Activated T-cell treated with anti-CD3 and anti-CD28 coated beads, Interleukin-2, amount 50 U/mL, for 24 hours (primary cell): ENCODE measurements around the gene TSPAN4.

Source experiments
- DNase-seq: peaks from one replicate; pipeline ENCODE4 v3.0.0-alpha.2; 2020
- H3K27ac Mint-ChIP-seq: 2 replicates; pipeline ENCODE4 v1.8.0; 2020; ENCODE audit warnings: mild to moderate bottlenecking, mixed read lengths
- H3K27me3 Mint-ChIP-seq: 2 replicates; pipeline ENCODE4 v1.8.0; 2020; ENCODE audit warnings: mixed read lengths
- H3K36me3 Mint-ChIP-seq: 2 replicates; pipeline ENCODE4 v1.8.0; 2020; ENCODE audit warnings: low read depth, mixed read lengths
- H3K4me1 Mint-ChIP-seq: 2 replicates; pipeline ENCODE4 v1.8.0; 2020; ENCODE audit warnings: low read depth, mixed read lengths
- H3K4me3 Mint-ChIP-seq: 2 replicates; pipeline ENCODE4 v1.8.0; 2020; ENCODE audit warnings: mild to moderate bottlenecking, moderate library complexity, mixed read lengths
- H3K9me3 Mint-ChIP-seq: 2 replicates; pipeline ENCODE4 v1.8.0; 2020; ENCODE audit warnings: mixed read lengths

The TSPAN4 gene

DNA sequence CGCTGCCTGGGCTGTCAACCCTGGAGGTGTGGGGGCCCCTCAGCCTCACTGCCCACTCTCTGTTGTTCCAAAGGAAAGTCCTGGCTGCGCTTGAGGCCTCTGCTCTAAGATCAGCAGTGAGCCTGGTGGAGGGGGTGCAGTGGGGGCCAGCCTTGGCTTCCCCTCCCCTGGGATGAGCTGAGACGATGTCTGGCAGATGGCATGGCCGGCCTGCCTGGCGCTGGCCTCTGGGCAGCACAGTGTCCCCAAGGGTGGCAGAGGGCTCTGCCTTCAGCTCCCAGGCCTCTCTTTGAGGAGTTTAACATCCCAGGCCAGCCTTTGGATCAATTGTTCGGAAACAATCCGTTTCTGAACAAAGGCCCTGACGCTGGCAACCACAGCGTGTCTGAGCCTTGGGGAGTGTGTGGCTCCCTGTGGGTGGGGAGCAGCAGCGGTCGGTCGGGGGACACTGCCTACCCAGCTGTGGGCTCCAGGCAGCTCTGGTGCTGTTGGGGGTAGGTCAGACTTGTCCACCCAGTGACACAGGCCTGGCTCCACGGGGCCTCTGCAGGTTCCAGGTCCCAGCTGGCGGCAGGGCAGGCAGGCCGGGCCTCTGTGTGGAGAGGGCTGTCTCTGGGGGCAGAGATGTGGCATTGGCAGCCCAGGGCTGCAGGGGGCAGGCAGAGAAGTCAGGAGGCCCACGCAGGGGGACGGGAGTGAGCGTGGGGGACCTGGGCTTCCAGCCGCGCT, 12.1 kb downstream of the TSPAN4 start:
- H3K36me3 Mint-ChIP-seq, result no peaks in the 10 kb centered on the region
- peaks cover 5% of the 10 kb centered on the region for H3K27me3 Mint-ChIP-seq
- no peaks in the 10 kb centered on the region for H3K9me3 Mint-ChIP-seq
- no peak overlapping the region for H3K4me3 Mint-ChIP-seq
- no peak for DNase-seq
- peaks cover 1% of the 10 kb centered on the region for H3K4me1 Mint-ChIP-seq
- no peak overlapping the region for H3K27ac Mint-ChIP-seq

DNA sequence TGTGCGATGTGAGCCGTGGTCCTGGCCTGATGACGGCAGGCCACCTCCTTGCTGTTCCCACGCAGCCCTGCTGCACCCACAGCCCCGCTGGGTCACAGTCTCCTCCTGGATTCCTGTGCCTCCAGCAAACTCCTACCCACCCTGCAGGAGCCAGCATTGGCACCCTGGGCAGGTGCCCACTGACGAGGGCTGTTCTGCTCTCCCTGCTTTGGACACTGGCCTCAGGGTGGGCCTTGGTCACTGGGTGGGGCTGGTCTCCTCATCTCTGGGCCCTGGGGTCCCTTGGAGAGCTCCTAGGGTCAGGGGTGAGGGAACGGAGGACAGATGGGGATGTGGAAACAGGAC, 12.7 kb downstream of the TSPAN4 start:
- H3K4me1 Mint-ChIP-seq, result peaks cover 1% of the 10 kb centered on the region
- H3K36me3 Mint-ChIP-seq, result no peaks in the 10 kb centered on the region
- H3K27me3 Mint-ChIP-seq, result peaks cover 5% of the 10 kb centered on the region
- H3K4me3 Mint-ChIP-seq, result no peak overlapping the region
- DNase-seq, result no peak
- H3K27ac Mint-ChIP-seq, result no peak overlapping the region
- no peaks in the 10 kb centered on the region for H3K9me3 Mint-ChIP-seq

DNA sequence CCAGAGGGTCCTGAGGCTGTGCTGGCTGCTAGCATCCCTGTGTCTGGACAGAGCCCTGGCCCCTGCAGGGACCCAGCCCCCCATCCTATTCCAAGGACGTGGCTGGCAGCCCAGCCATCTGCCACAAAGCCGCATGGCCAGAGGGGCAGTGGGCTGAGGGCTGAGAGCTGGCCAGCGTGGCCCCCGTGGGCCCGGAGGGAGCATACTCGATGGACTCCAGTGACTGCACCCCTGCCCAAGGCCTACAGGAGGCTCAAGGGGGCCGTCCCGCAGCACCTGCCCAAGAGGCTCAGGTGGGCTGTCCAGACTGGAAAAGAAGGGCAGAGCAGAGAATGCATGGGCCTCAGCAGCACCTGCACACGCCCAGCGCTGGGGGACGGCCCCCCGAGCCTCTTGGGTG, 13.1 kb downstream of the TSPAN4 start:
- Mint-ChIP-seq H3K4me1 (peaks cover 1% of the 10 kb centered on the region), H3K4me3 (no peak overlapping the region), H3K27me3 (peaks cover 5% of the 10 kb centered on the region), H3K27ac (no peak overlapping the region), H3K9me3 (no peaks in the 10 kb centered on the region), H3K36me3 (no peaks in the 10 kb centered on the region)
- DNase-seq, result no peak

DNA sequence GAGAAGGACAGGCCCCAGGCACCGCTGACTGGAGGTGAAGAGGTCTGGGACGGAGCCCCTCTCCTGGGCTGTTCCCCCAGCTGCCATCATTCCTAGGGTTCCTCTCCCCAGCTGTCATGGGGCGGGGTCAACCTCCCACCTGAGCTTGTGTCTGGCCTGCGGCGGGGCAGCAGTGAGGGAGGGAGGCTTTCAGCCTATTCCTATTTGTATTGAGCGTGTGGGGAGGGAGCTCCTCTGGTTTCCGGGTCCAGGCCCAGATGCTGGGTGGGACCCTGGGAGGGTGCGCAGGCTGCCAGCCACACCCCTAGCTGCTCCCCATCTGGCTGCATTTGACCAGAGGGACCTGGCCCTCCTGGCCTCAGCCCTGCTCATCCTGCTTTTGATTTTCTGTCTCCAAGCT, 13.7 kb downstream of the TSPAN4 start:
- Mint-ChIP-seq H3K4me3 (no peak overlapping the region), H3K9me3 (no peaks in the 10 kb centered on the region), H3K4me1 (peaks cover 1% of the 10 kb centered on the region), H3K27me3 (no peaks in the 10 kb centered on the region), H3K36me3 (no peaks in the 10 kb centered on the region), H3K27ac (no peak overlapping the region)
- DNase-seq, result no peak

DNA sequence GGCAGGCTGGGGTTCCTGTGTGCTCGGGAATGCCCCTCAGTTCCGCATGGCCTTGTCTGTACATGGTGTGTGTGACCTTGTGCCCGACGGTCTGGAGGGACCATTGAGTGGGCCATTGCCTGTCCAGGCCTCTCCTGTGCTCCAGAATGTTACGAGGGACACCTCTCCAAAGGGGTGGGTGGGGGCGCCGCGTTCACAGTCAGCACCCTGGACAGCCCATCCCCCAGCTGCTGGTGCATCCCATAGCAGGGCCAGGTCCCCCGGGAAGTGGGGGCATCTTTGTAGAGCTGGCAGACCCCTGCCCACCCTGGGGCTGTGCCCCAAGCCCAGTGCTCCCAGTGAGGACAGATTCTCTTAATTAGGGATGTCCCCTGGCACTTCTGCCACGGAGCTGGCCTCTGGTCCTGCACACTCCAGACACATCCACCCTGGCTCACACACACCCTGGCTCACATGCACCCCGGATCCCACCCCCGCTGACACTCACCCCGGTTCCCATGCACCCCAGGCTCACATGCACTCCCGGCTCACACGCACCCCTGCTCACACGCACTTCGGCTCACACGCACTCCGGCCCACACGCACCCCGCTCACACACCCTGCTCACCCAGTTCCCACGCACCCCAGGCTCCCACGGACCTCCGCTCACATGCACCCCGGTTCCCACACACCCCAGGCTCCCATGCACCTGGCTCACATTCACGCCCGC, 15.6 kb downstream of the TSPAN4 start:
- peaks cover 1% of the 10 kb centered on the region for H3K4me1 Mint-ChIP-seq
- H3K4me3 Mint-ChIP-seq, result no peak overlapping the region
- no peaks in the 10 kb centered on the region for H3K36me3 Mint-ChIP-seq
- no peak overlapping the region for H3K27ac Mint-ChIP-seq
- no peaks in the 10 kb centered on the region for H3K27me3 Mint-ChIP-seq
- DNase-seq, result no peak
- H3K9me3 Mint-ChIP-seq, result no peaks in the 10 kb centered on the region

DNA sequence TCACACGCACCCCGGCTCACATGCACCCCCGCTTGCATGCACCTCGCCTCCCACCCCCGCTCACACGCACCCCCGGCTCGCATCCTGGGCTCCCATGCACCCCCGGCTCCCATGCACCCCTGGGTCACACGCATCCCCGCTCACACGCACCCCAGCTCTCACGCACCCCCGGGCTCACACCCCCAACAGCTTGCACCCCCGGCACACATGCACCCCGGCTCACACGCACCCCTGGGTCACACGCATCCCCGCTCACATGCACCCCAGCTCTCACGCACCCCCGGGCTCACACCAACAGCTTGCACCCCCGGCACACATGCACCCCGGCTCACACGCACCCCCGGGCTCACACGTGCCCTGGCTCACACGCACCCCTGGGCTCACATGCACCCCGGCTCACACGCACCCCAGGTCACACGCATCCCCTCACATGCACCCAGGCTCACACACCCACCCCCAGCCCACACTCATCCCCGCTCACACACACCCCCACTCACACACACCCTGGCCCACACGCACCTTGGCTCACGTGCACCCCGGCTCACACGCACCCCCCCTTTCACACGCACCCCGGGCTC, 16.2 kb downstream of the TSPAN4 start:
- Mint-ChIP-seq H3K27me3 (no peaks in the 10 kb centered on the region), H3K4me1 (peaks cover 1% of the 10 kb centered on the region), H3K36me3 (no peaks in the 10 kb centered on the region), H3K9me3 (no peaks in the 10 kb centered on the region), H3K27ac (no peak overlapping the region), H3K4me3 (no peak overlapping the region)
- DNase-seq, result no peak

DNA sequence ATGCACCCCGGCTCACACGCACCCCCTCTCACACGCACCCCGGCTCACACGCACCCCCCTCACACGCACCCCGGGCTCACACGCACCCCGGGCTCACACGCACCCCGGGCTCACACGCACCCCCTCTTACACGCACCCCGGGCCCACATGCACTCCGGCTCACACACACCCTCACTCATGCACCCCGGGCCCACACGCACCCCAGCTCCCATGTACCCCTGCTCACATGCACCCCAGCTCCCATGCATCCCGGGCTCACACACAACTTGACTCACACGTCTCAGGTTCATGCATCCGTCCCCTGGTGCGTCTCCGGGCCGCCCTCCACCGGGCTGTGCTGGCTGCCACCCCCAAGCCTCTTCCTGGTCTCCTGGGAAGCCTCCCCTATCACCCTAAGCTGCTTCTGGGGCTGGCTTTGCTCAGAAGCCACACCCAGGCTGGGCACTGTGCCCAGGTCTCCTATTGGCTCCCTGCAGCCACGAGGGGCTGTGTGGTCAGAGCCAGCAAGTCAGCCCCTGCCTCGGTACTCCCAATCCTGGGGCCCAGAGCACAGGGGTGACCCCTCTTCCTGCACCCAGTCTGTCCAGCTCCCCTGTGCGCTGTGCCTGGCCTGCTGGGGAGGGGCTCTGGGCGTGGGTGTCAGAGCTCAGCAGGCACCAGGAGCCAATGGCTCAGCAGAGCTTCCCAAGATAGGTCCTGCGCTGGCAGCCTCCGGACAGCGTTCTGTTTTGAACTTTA, 16.9 kb downstream of the TSPAN4 start:
- Mint-ChIP-seq H3K4me1 (peaks cover 1% of the 10 kb centered on the region), H3K9me3 (no peaks in the 10 kb centered on the region), H3K36me3 (no peaks in the 10 kb centered on the region), H3K4me3 (no peak overlapping the region), H3K27me3 (no peaks in the 10 kb centered on the region), H3K27ac (no peak overlapping the region)
- no peak for DNase-seq

DNA sequence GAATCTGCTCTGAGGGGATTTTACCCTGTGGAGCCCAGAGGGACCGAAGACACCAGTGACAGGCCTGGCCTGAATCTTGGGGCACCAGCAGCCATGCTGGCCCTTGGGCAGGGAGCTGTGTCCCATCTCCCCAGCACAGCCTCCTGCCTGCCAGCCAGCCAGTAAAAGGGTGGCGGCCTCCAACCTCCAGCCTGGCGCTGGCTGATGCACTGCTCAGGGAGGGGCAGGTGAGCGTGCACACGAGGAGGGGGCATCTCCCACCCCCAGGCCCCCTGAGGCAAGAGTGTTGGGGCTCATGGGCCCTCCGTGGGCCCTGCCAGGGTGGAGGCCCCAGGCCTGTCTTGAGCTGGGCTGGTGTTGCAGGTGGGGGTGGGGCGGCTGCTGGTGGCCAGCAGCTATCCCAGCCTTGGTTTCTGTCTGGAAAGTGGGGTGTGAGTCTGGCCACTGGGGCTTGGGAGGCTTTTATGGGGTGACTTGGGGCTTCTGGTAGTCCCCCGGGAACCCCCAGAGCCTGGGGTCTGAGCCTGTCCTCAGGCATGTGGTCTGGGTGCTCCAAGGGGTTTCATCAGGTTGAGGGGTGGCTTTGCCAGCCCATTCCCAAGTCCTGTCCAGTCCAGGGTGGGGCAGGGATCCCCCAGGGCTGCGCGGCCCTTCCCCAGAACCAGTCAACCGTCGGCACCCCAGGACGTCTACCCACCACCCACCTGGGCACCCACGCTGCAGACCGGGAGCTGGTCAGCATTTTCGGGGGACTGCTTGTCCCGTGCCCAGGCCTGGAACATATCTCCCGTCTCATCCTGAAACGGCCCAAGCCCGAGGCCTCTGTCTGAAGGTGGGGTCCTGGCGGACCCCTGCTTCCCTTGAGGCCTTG, 17.8 kb downstream of the TSPAN4 start:
- Mint-ChIP-seq H3K27me3 (no peaks in the 10 kb centered on the region), H3K27ac (peak overlapping the region; percentile 22), H3K36me3 (no peaks in the 10 kb centered on the region), H3K9me3 (no peaks in the 10 kb centered on the region), H3K4me3 (no peak overlapping the region), H3K4me1 (peaks cover 1% of the 10 kb centered on the region)
- no peak for DNase-seq

DNA sequence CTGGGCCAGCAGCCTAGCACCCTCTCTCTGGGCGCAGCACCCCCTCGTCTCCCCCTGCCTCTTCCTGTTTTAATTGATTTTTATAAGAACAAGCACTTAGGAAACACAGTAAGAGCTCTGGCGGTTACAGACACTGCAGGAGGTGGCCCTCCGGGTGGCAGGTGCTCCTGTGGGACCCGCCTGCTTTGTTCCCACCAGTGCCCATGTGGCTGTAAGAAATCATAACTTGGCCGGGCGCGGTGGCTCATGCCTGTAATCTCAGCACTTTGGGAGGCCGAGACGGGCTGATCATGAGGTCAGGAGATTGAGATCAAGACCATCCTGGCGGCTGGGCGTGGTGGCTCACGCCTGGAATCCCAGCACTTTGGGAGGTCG, 18.4 kb downstream of the TSPAN4 start:
- DNase-seq, result no peak
- Mint-ChIP-seq H3K27me3 (no peaks in the 10 kb centered on the region), H3K9me3 (no peaks in the 10 kb centered on the region), H3K4me1 (peaks cover 1% of the 10 kb centered on the region), H3K27ac (peak overlapping the region; percentile 57), H3K4me3 (no peak overlapping the region), H3K36me3 (peaks cover 3% of the 10 kb centered on the region)

DNA sequence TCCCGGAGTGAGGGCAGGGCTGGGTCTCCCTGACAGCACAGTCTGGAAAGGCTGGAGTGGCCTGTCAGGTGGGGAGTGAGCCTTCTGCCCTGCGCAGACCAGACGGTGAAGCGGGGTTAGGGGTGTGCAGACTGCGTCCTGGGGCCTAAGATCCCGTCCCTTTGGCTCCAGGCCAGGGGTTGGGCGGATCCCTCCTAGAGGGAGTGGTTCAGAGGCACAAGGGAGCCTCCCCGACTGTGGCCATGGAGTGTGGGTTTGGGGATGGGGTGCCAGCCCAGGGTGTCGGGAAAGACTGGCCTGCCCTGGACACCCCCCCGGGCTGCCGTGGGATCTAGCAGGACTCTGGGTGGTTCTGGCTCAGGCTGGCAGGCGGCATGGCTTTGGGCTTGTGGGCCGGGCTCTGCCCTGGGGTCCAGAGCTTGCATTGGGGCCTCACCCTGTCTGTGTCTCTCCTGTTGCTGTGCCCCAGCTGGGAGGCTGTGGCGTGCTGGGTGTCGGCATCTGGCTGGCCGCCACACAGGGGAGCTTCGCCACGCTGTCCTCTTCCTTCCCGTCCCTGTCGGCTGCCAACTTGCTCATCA, 19.5 kb downstream of the TSPAN4 start:
- DNase-seq, result no peak
- Mint-ChIP-seq H3K27me3 (no peaks in the 10 kb centered on the region), H3K36me3 (peaks cover 3% of the 10 kb centered on the region), H3K27ac (no peak overlapping the region), H3K4me3 (no peak overlapping the region), H3K9me3 (no peaks in the 10 kb centered on the region), H3K4me1 (no peaks in the 10 kb centered on the region)

DNA sequence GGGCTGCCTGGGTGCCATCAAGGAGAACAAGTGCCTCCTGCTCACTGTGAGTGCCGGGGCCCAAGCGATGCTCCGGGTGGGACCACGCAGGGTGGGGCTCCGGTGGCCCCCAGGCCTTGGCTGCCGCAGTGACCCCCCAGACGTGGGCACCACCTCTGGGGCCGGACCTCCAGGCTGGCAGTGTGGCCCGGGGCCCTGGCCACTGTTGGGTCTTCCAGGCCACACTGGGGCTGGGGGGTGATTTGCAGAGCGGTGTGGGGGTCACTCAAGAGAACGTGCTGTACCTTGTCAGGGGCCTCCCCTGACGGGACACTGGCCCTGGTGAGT, 20.0 kb downstream of the TSPAN4 start:
- Mint-ChIP-seq H3K4me3 (no peak overlapping the region), H3K27ac (no peak overlapping the region), H3K27me3 (no peaks in the 10 kb centered on the region), H3K9me3 (no peaks in the 10 kb centered on the region), H3K4me1 (no peaks in the 10 kb centered on the region), H3K36me3 (peaks cover 3% of the 10 kb centered on the region)
- no peak for DNase-seq

DNA sequence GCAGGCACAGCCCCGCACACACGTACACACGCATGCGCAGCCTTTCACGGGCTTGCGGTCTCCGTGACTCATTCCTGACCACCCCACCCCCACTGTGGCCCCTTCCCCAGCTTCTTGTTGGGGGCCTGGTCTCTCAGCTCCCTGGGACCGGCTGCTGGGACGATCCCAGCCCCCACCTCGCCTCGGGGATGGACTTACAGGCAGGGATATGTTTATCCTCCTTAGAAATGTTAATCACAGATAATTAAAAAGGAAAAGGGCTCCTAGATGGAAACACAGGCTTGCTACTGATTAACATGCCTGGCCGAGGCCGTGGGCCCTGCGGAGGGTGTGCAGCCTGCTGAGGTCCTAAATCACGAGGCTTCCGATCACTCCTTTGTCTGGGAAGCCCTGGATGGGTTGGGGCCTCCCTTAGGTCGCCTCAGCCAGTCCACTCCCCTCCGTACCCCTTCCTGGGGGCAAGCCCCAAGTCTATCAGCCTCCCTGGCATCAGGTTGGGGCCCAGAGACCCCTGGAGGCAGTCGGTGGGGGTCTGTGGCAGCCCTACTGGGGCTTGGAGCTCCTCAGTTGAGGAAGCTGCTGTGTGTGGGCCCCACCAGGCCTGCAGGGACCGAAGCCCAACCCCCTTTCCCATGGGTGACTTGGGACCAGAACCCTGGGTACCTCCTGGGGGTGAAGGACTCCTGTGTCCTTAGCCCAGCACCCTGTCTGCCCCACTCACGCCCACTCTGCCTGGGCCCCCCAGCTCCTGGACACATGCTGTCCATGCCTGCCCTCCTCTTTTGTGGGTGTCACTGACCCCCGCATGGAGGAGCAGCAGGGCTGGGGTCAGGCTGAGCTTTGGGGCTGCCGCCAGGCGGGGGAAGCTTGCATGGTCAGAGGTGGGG, 20.6 kb downstream of the TSPAN4 start:
- H3K4me1 Mint-ChIP-seq, result no peaks in the 10 kb centered on the region
- peaks cover 5% of the 10 kb centered on the region for H3K36me3 Mint-ChIP-seq
- H3K27me3 Mint-ChIP-seq, result no peaks in the 10 kb centered on the region
- H3K27ac Mint-ChIP-seq, result no peak overlapping the region
- no peaks in the 10 kb centered on the region for H3K9me3 Mint-ChIP-seq
- H3K4me3 Mint-ChIP-seq, result no peak overlapping the region
- DNase-seq, result no peak
